T-cell (primary cell): ENCODE measurements around the gene ALLC. TPM values are rescaled to one million over a fixed set of nuclear protein-coding genes. Genes with fewer than 3 reads are reported as not detected.

Experiments used
- ATAC-seq, 4 experiments: fragments of 200-7000 bp in 3 of 4; fragments of 150-1000 bp in 1 of 4; cut with Tn5 transposase; replicated peaks in 1 of 4; 1 replicate in 3 of 4; 2 replicates in 1 of 4; pipeline ENCODE4 v1.10.0; 2021; ENCODE audit warnings: moderate library complexity in 3 of 4, mild to moderate bottlenecking in 2 of 4, moderate number of reproducible peaks in 1 of 4
- CTCF ChIA-PET, 2 donors: fragments of 300-600 bp; sonication (Branson Sonifier 250); formaldehyde crosslinking; loops; one replicate each; lab custom pipeline; 2022; ENCODE audit warnings: antibody characterized with exemption in 2 of 2; lab: Charles Lee
- POLR2A ChIA-PET, 2 donors: fragments of 300-600 bp; sonication (Branson Sonifier 250); formaldehyde crosslinking; loops; one replicate each; lab custom pipeline; 2022; ENCODE audit warnings: antibody characterized with exemption in 2 of 2; lab: Charles Lee
- DNase-seq, 35 experiments: peaks; one replicate each; pipeline versions ENCODE4 v3.0.0 to v3.0.0-alpha.2; 2013 to 2023
- H3K27ac ChIP-seq: one replicate; pipeline ENCODE4 v1.5.1; 2013; ENCODE audit warnings: low read length
- H3K27me3 ChIP-seq, 2 experiments: replicated peaks in 1 of 2; 1 replicate in 1 of 2; 2 replicates in 1 of 2; pipeline versions ENCODE4 v1.6.1 to v1.7.0; 2013; ENCODE audit warnings: low read length in 1 of 2, mixed read lengths in 1 of 2; ENCODE audit not compliant: control insufficient read depth in 2 of 2, insufficient read depth in 2 of 2; ENCODE audit errors: extremely low read depth in 1 of 2
- H3K36me3 ChIP-seq, 2 donors: 1 replicate in 1 of 2; 2 replicates in 1 of 2; pipeline versions ENCODE4 v1.6.1 to v1.7.0; 2013; ENCODE audit warnings: low read length in 1 of 2; ENCODE audit not compliant: control insufficient read depth in 2 of 2, insufficient read depth in 1 of 2; ENCODE audit errors: extremely low read depth in 1 of 2
- H3K4me1 ChIP-seq, 2 experiments: 1 replicate in 1 of 2; 2 replicates in 1 of 2; pipeline versions ENCODE4 v1.6.1 to v1.7.0; 2013; ENCODE audit warnings: low read length in 2 of 2, mixed read lengths in 1 of 2; ENCODE audit not compliant: insufficient read depth in 2 of 2, control insufficient read depth in 1 of 2; ENCODE audit errors: extremely low read depth in 1 of 2
- H3K4me3 ChIP-seq, 2 donors: 1 replicate in 1 of 2; 2 replicates in 1 of 2; pipeline versions ENCODE4 v1.5.1 to v1.7.0; 2013; ENCODE audit warnings: mild to moderate bottlenecking in 2 of 2, low read length in 1 of 2, moderate library complexity in 1 of 2; ENCODE audit not compliant: control insufficient read depth in 1 of 2; ENCODE audit errors: extremely low read depth in 1 of 2
- H3K9me3 ChIP-seq: 2 replicates; pipeline ENCODE4 v1.7.0; 2013
- H3K27ac Mint-ChIP-seq, 2 donors: one replicate each; pipeline ENCODE4 v1.8.0; 2020 to 2021; ENCODE audit warnings: mild to moderate bottlenecking in 2 of 2, mixed read lengths in 2 of 2
- H3K27me3 Mint-ChIP-seq, 2 donors: one replicate each; pipeline ENCODE4 v1.8.0; 2021 to 2022; ENCODE audit warnings: mixed read lengths in 2 of 2
- H3K36me3 Mint-ChIP-seq: one replicate; pipeline ENCODE4 v1.8.0; 2021; ENCODE audit warnings: mixed read lengths
- H3K4me1 Mint-ChIP-seq, 3 donors: one replicate each; pipeline ENCODE4 v1.8.0; 2020 to 2022; ENCODE audit warnings: mixed read lengths in 3 of 3, mild to moderate bottlenecking in 1 of 3
- H3K4me3 Mint-ChIP-seq, 3 donors: one replicate each; pipeline ENCODE4 v1.8.0; 2020 to 2022; ENCODE audit warnings: mild to moderate bottlenecking in 3 of 3, mixed read lengths in 3 of 3, moderate library complexity in 3 of 3
- H3K9me3 Mint-ChIP-seq, 3 donors: one replicate each; pipeline ENCODE4 v1.8.0; 2020 to 2022; ENCODE audit warnings: mixed read lengths in 3 of 3
- WGBS: methylation state at CpG from one replicate; pipeline ENCODE4 v1.1.5; 2013; ENCODE audit warnings: missing lambda C conversion rate; ENCODE audit not compliant: insufficient coverage; 5-methylcytosine and 5-hydroxymethylcytosine counted together
- total RNA-seq, 35 experiments: library from RNA in 6 of 35; stranded (reverse) in 6 of 35; fragments of 120-200 nt in 1 of 35; gene quantifications; one replicate each; pipeline versions ENCODE4 v1.2.1 to v1.2.4 and lab custom pipeline; 2013 to 2026

ALLC gene
- total RNA-seq, 5 donors from 2014 or later (not counting 1 experiment from before 2014, with no cell fraction given): not detected

DNA sequence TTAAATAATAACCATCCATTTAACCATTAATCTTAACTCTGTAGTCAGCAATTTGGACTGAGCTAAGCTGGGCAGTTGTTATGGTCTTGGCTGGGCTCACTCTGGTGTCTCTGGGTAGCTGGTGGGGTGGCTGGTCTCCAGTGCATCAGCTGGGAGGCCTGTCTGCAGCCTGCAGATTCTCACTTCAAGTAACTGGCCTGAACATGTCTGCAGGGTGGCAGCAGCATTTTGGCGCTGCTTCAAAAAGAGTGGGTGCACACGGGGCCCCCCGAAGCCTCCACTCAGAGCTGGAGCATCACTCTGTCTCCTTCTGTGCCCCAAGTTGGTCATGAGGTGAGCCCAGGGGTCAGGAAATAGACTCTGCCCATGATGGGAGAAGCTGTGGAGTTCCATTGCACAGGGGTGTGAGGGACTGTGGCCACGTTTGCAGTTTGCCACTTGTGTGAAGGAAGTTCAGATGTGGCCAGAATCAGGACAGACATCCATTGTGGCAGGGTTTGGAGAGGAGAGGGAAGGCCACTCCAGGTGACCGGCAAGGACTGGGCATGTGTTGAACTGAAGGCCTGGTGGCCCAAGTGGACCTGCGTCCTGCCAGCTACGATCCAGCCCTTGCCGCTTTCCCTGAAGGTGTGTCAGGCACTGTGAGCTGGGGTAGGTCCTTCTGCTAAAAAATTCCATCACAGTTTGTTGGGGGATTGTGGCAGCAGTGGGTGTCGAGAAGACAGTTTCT is 4.9 kb upstream of the ALLC start:
- H3K4me1 ChIP-seq: peaks cover 0 to 17% of the 10 kb centered on the region in 2 experiments
- WGBS: 91% methylated on average over 8 of the region's 9 CpGs
- no peaks in the 10 kb centered on the region for H3K36me3 Mint-ChIP-seq
- H3K4me1 Mint-ChIP-seq: peaks cover 13 to 17% (median 14%) of the 10 kb centered on the region in 3 donors
- DNase-seq (no peak), ATAC-seq (no peak)
- ChIA-PET CTCF (interaction anchor here (0.7 to 2.1 kb wide), 5 partner anchors 74 to 254 kb away, joined by 3 to 21 read pairs (median 6); no protein-coding TSS in a partner anchor), POLR2A (no interaction called here)
- no peaks in the 10 kb centered on the region for H3K36me3 ChIP-seq
- no peak overlapping the region for H3K4me3 ChIP-seq
- H3K27ac Mint-ChIP-seq: no peak overlapping the region
- H3K27me3 ChIP-seq: peaks cover 0 to 29% of the 10 kb centered on the region in 2 experiments
- H3K27ac ChIP-seq: no peak overlapping the region
- H3K4me3 Mint-ChIP-seq: no peak overlapping the region
- no peaks in the 10 kb centered on the region for H3K9me3 ChIP-seq
- no peaks in the 10 kb centered on the region for H3K27me3 Mint-ChIP-seq
- H3K9me3 Mint-ChIP-seq: no peaks in the 10 kb centered on the region

DNA sequence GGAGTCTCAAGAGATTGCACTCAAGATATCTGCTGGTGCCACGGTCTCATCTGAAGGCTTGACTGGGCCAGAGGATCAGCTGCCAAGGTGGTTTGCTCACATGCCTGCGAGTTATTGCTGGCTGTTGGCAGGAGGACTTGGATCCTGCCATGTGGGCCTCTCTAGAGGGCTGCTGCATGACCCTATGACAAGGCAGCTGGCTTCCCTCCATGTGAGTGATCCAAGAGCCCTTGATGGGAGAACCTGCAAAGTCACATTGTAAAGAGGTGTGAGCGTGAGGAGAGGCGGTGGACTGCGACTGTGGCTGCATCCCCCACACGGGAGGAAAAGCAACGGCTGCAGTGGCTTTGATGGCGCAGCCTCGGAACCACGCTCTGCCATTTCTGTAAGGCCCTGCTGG is 4.0 kb upstream of the ALLC start:
- Mint-ChIP-seq H3K4me3 (no peak overlapping the region), H3K4me1 (peaks cover 13 to 17% (median 14%) of the 10 kb centered on the region in 3 donors), H3K27me3 (no peaks in the 10 kb centered on the region), H3K36me3 (no peaks in the 10 kb centered on the region), H3K27ac (no peak overlapping the region), H3K9me3 (no peaks in the 10 kb centered on the region)
- Histone ChIP-seq H3K4me1 (peaks cover 0 to 17% of the 10 kb centered on the region in 2 experiments), H3K27ac (no peak overlapping the region), H3K9me3 (no peaks in the 10 kb centered on the region), H3K27me3 (peaks cover 0 to 29% of the 10 kb centered on the region in 2 experiments), H3K4me3 (no peak overlapping the region), H3K36me3 (no peaks in the 10 kb centered on the region)
- DNase-seq (no peak), ATAC-seq (no peak)
- 93% methylated on average over 10 of the region's 10 CpGs for WGBS
- POLR2A ChIA-PET: no interaction called here
- CTCF ChIA-PET: interaction anchor here in 1 of 2 donors (1.3 kb wide), 1 partner anchor 230 kb away, joined by 4 read pairs; no protein-coding TSS in a partner anchor

GRCh38 chr2:3654531-3655225 is 3.3 kb upstream of the ALLC start:
- Mint-ChIP-seq H3K4me3 (no peak overlapping the region), H3K4me1 (peaks cover 13 to 17% (median 14%) of the 10 kb centered on the region in 3 donors), H3K9me3 (no peaks in the 10 kb centered on the region), H3K36me3 (no peaks in the 10 kb centered on the region), H3K27ac (no peak overlapping the region), H3K27me3 (no peaks in the 10 kb centered on the region)
- Histone ChIP-seq H3K27ac (no peak overlapping the region), H3K4me3 (no peak overlapping the region), H3K27me3 (peaks cover 0 to 26% of the 10 kb centered on the region in 2 experiments), H3K36me3 (no peaks in the 10 kb centered on the region), H3K9me3 (no peaks in the 10 kb centered on the region), H3K4me1 (peaks cover 0 to 17% of the 10 kb centered on the region in 2 experiments)
- ChIA-PET CTCF (interaction anchor here in 1 of 2 donors (1.3 kb wide), 1 partner anchor 231 kb away, joined by 4 read pairs; no protein-coding TSS in a partner anchor), POLR2A (no interaction called here)
- WGBS: 77% methylated on average over 21 of the region's 21 CpGs
- no peak for DNase-seq
- no peak for ATAC-seq

DNA sequence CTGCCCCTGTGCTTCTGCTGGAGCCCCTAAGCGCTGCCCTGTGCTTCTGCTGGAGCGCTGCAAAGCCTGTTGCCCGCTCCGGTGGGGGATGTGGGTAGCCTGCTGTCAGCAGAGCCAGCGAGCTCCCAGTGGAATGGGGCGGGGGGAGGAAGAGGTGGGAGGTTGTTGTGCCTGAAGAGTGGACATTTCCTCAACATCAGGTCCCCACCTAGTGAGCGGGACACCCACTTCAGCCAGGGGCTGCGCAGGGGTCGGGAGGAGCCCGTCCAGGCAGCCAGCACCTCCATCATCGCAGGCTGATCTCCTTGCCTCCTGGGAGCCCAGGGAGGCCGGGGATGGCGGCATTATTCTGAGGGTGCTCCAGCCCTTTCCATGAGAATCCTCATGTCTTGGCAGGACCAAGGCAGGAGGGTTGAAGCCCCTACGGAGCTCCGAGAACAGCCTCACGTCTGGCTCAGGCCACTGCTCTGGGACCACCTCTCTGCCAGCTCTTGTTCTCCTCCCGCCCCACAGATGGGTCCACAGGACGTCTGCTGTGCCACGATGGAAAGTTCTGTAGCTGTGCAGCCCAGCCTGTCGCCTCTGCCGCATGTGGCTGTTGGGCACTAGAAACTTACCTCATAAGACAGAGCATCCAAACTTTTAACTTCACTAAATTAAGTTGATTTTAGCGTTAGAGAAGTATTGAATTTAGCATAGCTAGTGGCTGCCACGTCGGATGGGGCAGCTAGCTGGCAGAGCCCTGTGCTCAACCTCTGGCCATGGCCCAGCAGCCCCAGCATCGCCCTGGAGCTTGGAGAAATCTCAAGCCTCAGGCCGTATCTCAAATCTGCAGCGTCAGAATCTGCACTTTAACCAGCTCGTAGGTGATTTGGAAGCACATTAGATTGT is 1.9 kb upstream of the ALLC start:
- no peaks in the 10 kb centered on the region for H3K27me3 Mint-ChIP-seq

DNA sequence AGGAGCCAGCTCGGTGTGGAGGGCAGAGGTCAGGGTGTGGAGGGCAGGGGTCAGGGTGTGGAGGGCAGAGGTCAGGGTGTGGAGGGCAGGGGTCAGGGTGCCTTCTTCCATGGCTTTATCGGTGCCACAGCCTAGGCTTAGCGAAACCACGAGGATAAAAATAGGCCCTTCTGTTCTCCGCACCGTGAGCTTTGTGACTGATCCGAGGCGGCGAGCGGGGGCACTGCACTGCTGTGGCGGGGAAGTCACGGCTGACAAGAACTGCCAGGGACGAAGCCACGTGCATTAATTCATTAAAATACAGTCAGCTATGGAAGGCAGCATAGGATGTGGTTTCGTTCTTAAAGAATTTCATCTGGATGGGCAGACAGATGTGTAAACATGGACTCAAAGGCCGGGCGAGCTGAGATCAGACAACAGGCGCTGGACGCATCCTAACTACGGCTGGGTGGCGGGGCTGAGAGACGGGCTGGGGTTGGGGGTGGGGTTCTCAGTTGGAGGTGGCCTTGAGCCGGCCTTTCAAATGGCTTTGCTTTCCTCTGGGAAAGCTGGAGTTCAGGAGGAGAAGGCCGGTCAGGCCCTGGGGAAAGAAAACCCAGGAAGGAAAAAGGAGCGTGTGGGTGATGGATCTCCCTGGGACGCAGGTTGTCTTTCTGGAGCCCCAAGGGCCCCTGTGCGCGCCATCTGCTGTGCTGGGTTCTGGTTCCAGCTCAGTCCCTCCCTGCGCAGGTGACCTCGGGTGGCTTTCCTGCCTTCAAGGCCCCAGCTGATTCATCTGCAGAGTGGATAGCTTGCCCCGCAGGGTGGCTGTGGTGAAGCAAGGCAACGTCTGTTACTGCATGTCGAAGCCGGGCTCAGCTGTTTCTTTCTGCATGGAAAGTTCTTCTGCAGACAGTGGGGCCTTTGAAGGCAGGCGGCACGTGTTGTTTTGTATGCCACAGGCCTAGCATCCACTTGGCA is 958 bp upstream of the ALLC start:
- no peaks in the 10 kb centered on the region for H3K27me3 Mint-ChIP-seq
- no peaks in the 10 kb centered on the region for H3K9me3 Mint-ChIP-seq
- no peak overlapping the region for H3K27ac Mint-ChIP-seq
- no peak overlapping the region for H3K4me3 Mint-ChIP-seq
- peaks cover 3 to 12% (median 6%) of the 10 kb centered on the region in 3 donors for H3K4me1 Mint-ChIP-seq
- DNase-seq (no peak), ATAC-seq (no peak)
- no peaks in the 10 kb centered on the region for H3K36me3 Mint-ChIP-seq
- Histone ChIP-seq H3K27me3 (peaks cover 0 to 13% of the 10 kb centered on the region in 2 experiments), H3K36me3 (no peaks in the 10 kb centered on the region), H3K4me3 (no peak overlapping the region), H3K27ac (no peak overlapping the region), H3K9me3 (no peaks in the 10 kb centered on the region), H3K4me1 (peaks cover 0 to 3% of the 10 kb centered on the region in 2 experiments)
- 83% methylated on average over 29 of the region's 36 CpGs for WGBS
- CTCF ChIA-PET: no interaction called here
- POLR2A ChIA-PET: no interaction called here

More for the DNA sequence above, 1.9 kb upstream of the ALLC start:
- peaks cover 12 to 14% (median 13%) of the 10 kb centered on the region in 3 donors for H3K4me1 Mint-ChIP-seq
- no peaks in the 10 kb centered on the region for H3K36me3 Mint-ChIP-seq
- H3K9me3 Mint-ChIP-seq: no peaks in the 10 kb centered on the region
- Histone ChIP-seq H3K36me3 (no peaks in the 10 kb centered on the region), H3K4me3 (no peak overlapping the region), H3K9me3 (no peaks in the 10 kb centered on the region), H3K27ac (no peak overlapping the region), H3K4me1 (peaks cover 0 to 11% of the 10 kb centered on the region in 2 experiments), H3K27me3 (peaks cover 0 to 18% of the 10 kb centered on the region in 2 experiments)
- WGBS: 94% methylated on average over 13 of the region's 28 CpGs
- ChIA-PET CTCF (no interaction called here), POLR2A (no interaction called here)
- ATAC-seq: no peak
- H3K4me3 Mint-ChIP-seq: no peak overlapping the region
- DNase-seq: no peak
- H3K27ac Mint-ChIP-seq: no peak overlapping the region
